ENCODE measurements around the gene NUDT1.
"Not testable (repeated sequence)": the region's sequence is repeated elsewhere in the genome, so short reads cannot be mapped to it uniquely, and the experiment has no call there.

Gene NUDT1

GRCh38 chr7:2258661-2259365 is 16.8 kb downstream of the NUDT1 start:
- peak overlapping the region in 1 of 21 experiments; percentile 37 for H3K27ac ChIP-seq
- H3K4me3 ChIP-seq = no peak overlapping the region

- Histone ChIP-seq H3K4me3 (no peak overlapping the region), H3K27ac (peak overlapping the region in 2 of 21 experiments; percentile 31 to 37)
These were observed 17.5 kb downstream of the NUDT1 start for GRCh38 chr7:2259480-2259879.

GRCh38 chr7:2260820-2261219 is 18.8 kb downstream of the NUDT1 start:
- Histone ChIP-seq H3K27ac (no peak overlapping the region), H3K4me3 (no peak overlapping the region)

- H3K4me3 ChIP-seq = no peak overlapping the region
- H3K27ac ChIP-seq = peak overlapping the region in 13 of 21 experiments; percentile 12 to 82 (median 41)
These were observed 19.6 kb downstream of the NUDT1 start for GRCh38 chr7:2261611-2262010.

GRCh38 chr7:2263176-2263575 is 21.1 kb downstream of the NUDT1 start:
- no peak overlapping the region for H3K27ac ChIP-seq
- no peak overlapping the region for H3K4me3 ChIP-seq

- Histone ChIP-seq H3K27ac (no peak overlapping the region), H3K4me3 (no peak overlapping the region)
These were observed 22.1 kb downstream of the NUDT1 start for GRCh38 chr7:2264158-2264557.

- H3K27ac ChIP-seq = peak overlapping the region in 4 of 21 experiments; percentile 24 to 73 (median 67)
These were observed 24.9 kb downstream of the NUDT1 start for GRCh38 chr7:2266911-2267310.

GRCh38 chr7:2269089-2269990 is 27.3 kb downstream of the NUDT1 start:
- H3K27ac ChIP-seq = peak overlapping the region in 12 of 21 experiments; percentile 4 to 75 (median 28)
- H3K4me3 ChIP-seq = not testable (repeated sequence)

More at GRCh38 chr7:2266911-2267310, 24.9 kb downstream of the NUDT1 start:
- no peak overlapping the region for H3K4me3 ChIP-seq

GRCh38 chr7:2269991-2270460 is 28.0 kb downstream of the NUDT1 start:
- Histone ChIP-seq H3K27ac (peak overlapping the region in 12 of 21 experiments; percentile 4 to 75 (median 28)), H3K4me3 (no peak overlapping the region)

GRCh38 chr7:2270495-2270894 is 28.5 kb downstream of the NUDT1 start:
- Histone ChIP-seq H3K4me3 (no peak overlapping the region), H3K27ac (peak overlapping the region in 2 of 21 experiments; percentile 17 to 49)

- H3K27ac ChIP-seq = no peak overlapping the region
These were observed 29.4 kb downstream of the NUDT1 start for GRCh38 chr7:2271273-2272026.

GRCh38 chr7:2272031-2272430 is 30.0 kb downstream of the NUDT1 start:
- Histone ChIP-seq H3K4me3 (no peak overlapping the region), H3K27ac (no peak overlapping the region)

More at GRCh38 chr7:2271273-2272026, 29.4 kb downstream of the NUDT1 start:
- H3K4me3 ChIP-seq = no peak overlapping the region

- H3K27ac ChIP-seq = no peak overlapping the region
- no peak overlapping the region for H3K4me3 ChIP-seq
These were observed 31.8 kb downstream of the NUDT1 start for GRCh38 chr7:2273866-2274265.

GRCh38 chr7:2274666-2275065 is 32.6 kb downstream of the NUDT1 start:
- Histone ChIP-seq H3K27ac (no peak overlapping the region), H3K4me3 (no peak overlapping the region)

GRCh38 chr7:2275101-2275500 is 33.1 kb downstream of the NUDT1 start:
- Histone ChIP-seq H3K4me3 (no peak overlapping the region), H3K27ac (no peak overlapping the region)

- no peak overlapping the region for H3K4me3 ChIP-seq
- no peak overlapping the region for H3K27ac ChIP-seq
These were observed 34.1 kb downstream of the NUDT1 start for GRCh38 chr7:2276107-2276506.

- H3K4me3 ChIP-seq = no peak overlapping the region
- no peak overlapping the region for H3K27ac ChIP-seq
These were observed 36.0 kb downstream of the NUDT1 start for GRCh38 chr7:2278026-2278425.

GRCh38 chr7:2279896-2280295 is 37.9 kb downstream of the NUDT1 start:
- no peak overlapping the region for H3K27ac ChIP-seq
- H3K4me3 ChIP-seq = no peak overlapping the region

- Histone ChIP-seq H3K4me3 (no peak overlapping the region), H3K27ac (no peak overlapping the region)
These were observed 38.4 kb downstream of the NUDT1 start for GRCh38 chr7:2280424-2280823.

- Histone ChIP-seq H3K4me3 (no peak overlapping the region), H3K27ac (peak overlapping the region in 7 of 21 experiments; percentile 6 to 44 (median 22))
These were observed 39.5 kb downstream of the NUDT1 start for GRCh38 chr7:2281541-2281940.
